Tracheal epithelial cell (primary cell): ENCODE measurements around the gene SIN3A. TPM values are rescaled to one million over a fixed set of nuclear protein-coding genes. Genes with fewer than 3 reads are reported as not detected.

Experiments used
- total RNA-seq: library from RNA; depleted of rRNA; stranded (reverse); fragments of >200 nt; gene quantifications from 2 replicates; pipeline ENCODE4 v1.2.1, GENCODE V29; 2014

The SIN3A gene
- 19.8 and 25.2 TPM in 2 replicates for total RNA-seq

DNA sequence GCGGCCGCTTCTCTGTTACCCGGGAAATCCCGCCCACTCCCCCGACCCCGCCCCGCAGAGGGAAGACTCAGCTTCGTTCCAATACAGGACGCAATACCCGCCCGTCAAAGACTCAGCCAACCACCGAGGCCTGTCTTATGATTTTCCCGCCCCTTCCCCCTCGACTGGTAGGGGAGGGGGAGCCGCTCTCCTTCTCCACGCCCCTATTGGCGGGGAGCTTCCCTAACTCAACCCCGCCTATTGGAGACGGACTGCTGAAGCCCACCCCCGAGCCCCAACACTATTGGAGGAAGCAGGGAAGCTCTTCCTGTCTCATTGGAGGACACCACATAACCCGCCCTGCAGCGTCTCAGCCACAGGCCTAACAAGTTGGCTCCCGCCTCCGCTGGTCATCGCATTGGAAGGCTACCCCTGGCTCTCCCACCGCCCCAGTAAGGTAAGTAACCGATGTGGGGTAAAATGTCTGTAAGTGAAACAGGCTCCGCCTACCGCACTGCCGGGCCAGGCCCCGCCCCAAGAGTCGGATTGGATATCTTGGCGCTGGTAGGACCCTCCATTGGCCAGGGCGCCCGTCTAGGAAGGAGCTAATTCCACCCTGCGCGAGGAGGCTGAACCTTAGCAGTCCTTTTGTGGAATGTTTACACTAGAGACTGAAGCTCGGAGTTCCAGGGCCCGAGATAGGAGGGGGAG is at the start of gene SIN3A:
SIN3A (minus strand) TSS at position 17 of the 690 bp plus-strand sequence. CDS start 21,315 bp downstream, outside the sequence.

DNA sequence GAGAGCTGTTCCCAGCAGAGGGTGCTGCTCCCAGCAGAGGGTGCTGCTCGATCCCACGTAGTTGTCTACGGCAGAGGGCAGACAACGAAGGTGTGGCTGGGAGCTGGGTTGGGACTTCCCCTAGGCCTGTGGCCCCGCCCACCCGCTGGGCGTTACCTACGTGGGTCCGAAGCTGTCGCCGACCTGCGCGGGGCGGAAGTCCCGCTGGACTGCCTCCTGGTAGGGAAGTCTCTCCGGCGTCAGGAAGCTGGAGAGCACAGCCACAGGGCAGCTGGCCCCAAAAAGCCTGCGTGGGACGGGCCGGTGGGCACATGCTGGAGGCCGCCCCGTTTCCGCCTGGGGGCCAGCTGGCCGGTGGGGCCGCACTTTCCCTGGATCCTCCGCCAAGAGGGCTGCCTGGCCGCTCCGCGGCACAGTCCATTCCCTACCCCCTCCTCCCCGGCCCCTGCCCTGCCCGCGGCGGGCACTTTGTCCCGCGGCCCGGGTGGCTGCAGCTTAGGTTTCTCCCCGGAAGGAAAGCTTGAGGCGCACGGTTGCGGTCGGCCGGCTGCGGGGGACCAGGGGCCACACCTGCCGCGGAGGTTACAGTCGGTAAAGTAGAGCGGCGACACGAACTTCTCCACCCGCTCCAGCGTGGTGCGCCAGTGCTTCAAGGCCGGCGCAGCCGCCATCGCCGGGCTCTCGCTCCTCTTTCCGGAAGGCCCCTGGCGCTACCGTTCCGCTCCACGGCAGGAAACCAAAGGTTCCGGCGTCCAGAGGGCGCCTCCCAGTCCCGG is 83.4 kb downstream of the SIN3A start, which contains the start of gene MAN2C1:
MAN2C1 (minus strand) TSS at position 695 of the 776 bp plus-strand sequence; CDS start at position 671, 24 bp downstream.

GRCh38 chr15:75346796-75347221 is 104.7 kb downstream of the SIN3A start, which contains the start of gene NEIL1:
Gene NEIL1 (plus strand): TSS chr15:75347039. CDS start chr15:75348906, 1,867 bp downstream.

GRCh38 chr15:75335705-75336355 is 115.7 kb downstream of the SIN3A start, which contains the start of gene COMMD4:
Gene COMMD4 (plus strand): TSS chr15:75336063. CDS start chr15:75336090, 27 bp downstream.

Other genes starting within 250 kb of the SIN3A start
- 2.6 and 5.1 TPM in 2 replicates for gene C15orf39, start 249.8 kb downstream of the SIN3A start, total RNA-seq
- gene GOLGA6C, start 193.4 kb downstream of the SIN3A start, total RNA-seq: not detected in 2 replicates
- not detected in 2 replicates for gene GOLGA6D, start 168.9 kb downstream of the SIN3A start, total RNA-seq
- gene COMMD4, start 115.6 kb downstream of the SIN3A start, total RNA-seq: 36.7 and 45.5 TPM in 2 replicates
- gene NEIL1, start 104.7 kb downstream of the SIN3A start, total RNA-seq: 10.4 and 13.7 TPM in 2 replicates
- 77.8 and 89.3 TPM in 2 replicates for gene MAN2C1, start 83.1 kb downstream of the SIN3A start, total RNA-seq
- gene PTPN9, start 127.6 kb upstream of the SIN3A start, total RNA-seq: 17.3 and 17.4 TPM in 2 replicates
- gene SNUPN, start 174.0 kb upstream of the SIN3A start, total RNA-seq: 13.5 and 20.2 TPM in 2 replicates
- 133 and 156 TPM in 2 replicates for gene IMP3, start 188.5 kb upstream of the SIN3A start, total RNA-seq
- 23.0 and 24.8 TPM in 2 replicates for gene SNX33, start 196.2 kb upstream of the SIN3A start, total RNA-seq